ENCODE data around the gene FAM227A.
A peak's percentile ranks its signal among the peaks of the same experiment; 100 is the strongest.
"Not testable (repeated sequence)": the region's sequence is repeated elsewhere in the genome, so short reads cannot be mapped to it uniquely, and the experiment has no call there.

FAM227A gene

GRCh38 chr22:38618682-38619081, 37.5 kb downstream of the FAM227A start:
- DNase-seq, result no peak
- in situ Hi-C loops (cut with HindIII; ENCODE audit: low pct_ligation_motif_present, low pct_unique_long_range_greater_than_20kb, low sequenced_read_pairs), result no loop called here

GRCh38 chr22:38618258-38618657, 37.9 kb downstream of the FAM227A start:
- DNase-seq, result no peak
- in situ Hi-C loops (cut with HindIII; ENCODE audit: low pct_ligation_motif_present, low pct_unique_long_range_greater_than_20kb, low sequenced_read_pairs), result no loop called here

GRCh38 chr22:38615064-38615405, 41.2 kb downstream of the FAM227A start:
- in situ Hi-C loops (cut with HindIII; ENCODE audit: low pct_ligation_motif_present, low pct_unique_long_range_greater_than_20kb, low sequenced_read_pairs); DNase-seq: not testable (repeated sequence)

- DNase-seq, result no peak
- in situ Hi-C loops (cut with HindIII; ENCODE audit: low pct_ligation_motif_present, low pct_unique_long_range_greater_than_20kb, low sequenced_read_pairs), result no loop called here
These were observed 41.7 kb downstream of the FAM227A start for GRCh38 chr22:38614332-38615063.

DNA sequence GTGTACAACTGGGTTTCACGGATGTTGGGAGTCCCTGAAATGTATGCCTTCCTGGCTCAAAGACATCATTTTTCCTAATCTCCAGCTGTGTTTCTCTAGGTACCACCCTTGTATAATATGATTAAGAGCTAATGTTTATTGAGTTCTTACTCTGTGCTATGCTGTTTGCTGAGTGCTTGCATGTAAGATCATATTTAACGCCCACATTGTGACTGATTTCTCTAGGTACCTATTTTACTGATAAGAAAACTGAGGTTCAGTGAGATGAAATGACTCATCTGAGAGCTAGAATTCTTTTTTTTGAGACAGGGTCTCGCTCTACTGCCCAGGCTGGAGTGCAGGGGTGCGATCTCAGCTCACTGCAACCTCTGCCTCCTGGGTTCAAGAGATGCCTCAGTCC, 42.6 kb downstream of the FAM227A start:
- in situ Hi-C loops (cut with HindIII; ENCODE audit: low pct_ligation_motif_present, low pct_unique_long_range_greater_than_20kb, low sequenced_read_pairs), result no loop called here
- DNase-seq, result no peak

DNA sequence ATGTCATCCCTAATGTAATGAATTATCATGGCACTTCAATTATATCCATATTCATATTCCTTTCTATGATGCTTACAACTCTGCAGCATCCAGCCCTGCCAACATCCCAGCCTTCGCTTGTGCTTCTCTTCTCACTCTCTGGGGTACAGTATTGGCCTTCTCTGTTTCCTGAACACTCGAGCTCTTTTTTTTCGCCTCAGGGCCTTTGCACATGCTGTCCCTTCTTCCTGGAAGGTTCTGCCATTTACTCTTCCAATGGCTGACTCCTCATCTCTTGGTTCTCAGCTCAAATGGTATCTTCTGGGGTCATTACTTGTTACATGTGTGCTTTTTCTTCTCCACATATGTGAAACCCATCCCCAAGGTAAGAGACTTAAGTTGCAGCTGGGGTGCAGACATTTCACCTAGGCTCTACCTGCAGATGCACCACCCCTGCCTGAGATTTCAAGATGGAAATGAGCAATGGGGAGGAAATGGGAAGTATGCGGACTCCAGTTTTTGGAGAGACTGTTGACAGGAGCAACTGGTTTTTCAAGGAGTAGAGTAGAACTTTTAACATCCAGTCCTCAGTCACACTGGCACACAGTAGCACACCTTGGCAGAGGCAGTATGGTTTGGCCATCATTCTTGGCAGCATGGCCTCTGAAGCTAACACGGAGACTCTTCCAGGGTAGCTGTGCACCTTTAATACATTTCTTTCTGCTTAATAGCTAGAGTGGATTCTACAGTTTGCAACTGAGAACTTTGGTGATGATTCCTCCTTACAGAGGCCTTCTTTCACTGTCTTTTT, 43.8 kb downstream of the FAM227A start:
- no peak for DNase-seq
- in situ Hi-C loops (cut with HindIII; ENCODE audit: low pct_ligation_motif_present, low pct_unique_long_range_greater_than_20kb, low sequenced_read_pairs), result no loop called here

GRCh38 chr22:38611559-38611958, 44.6 kb downstream of the FAM227A start:
- in situ Hi-C loops (cut with HindIII; ENCODE audit: low pct_ligation_motif_present, low pct_unique_long_range_greater_than_20kb, low sequenced_read_pairs), result no loop called here
- no peak for DNase-seq

- no peak for DNase-seq
- in situ Hi-C loops (cut with HindIII; ENCODE audit: low pct_ligation_motif_present, low pct_unique_long_range_greater_than_20kb, low sequenced_read_pairs), result no loop called here
These were observed 46.0 kb downstream of the FAM227A start for GRCh38 chr22:38610234-38610633.

- in situ Hi-C loops (cut with HindIII; ENCODE audit: low pct_ligation_motif_present, low pct_unique_long_range_greater_than_20kb, low sequenced_read_pairs), result no loop called here
- DNase-seq, result no peak
These were observed 47.0 kb downstream of the FAM227A start for GRCh38 chr22:38608992-38609750.

GRCh38 chr22:38607680-38608079, 48.5 kb downstream of the FAM227A start:
- in situ Hi-C loops (cut with HindIII; ENCODE audit: low pct_ligation_motif_present, low pct_unique_long_range_greater_than_20kb, low sequenced_read_pairs), result no loop called here
- DNase-seq, result no peak

DNA sequence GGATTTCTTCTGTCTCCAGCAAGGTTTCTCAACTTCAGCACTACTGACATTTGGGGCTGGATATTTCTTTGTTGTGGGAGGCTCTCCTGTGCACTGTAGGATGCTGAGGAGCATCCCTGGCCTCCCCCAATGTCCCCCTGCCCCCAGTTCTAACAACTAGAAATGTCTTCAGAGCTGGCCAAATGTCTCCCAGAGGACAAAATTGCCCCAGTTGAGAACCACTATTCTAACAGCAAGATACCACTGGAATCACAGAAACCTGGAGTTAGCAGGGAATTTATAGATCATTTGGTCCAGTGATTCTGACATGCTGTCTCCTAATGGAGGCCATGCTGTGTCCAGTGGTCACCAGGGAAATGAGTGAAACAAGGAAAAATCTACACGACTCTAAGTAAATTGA, 54.0 kb downstream of the FAM227A start:
- in situ Hi-C loops (cut with HindIII; ENCODE audit: low pct_ligation_motif_present, low pct_unique_long_range_greater_than_20kb, low sequenced_read_pairs), result no loop called here
- no peak for DNase-seq

DNA sequence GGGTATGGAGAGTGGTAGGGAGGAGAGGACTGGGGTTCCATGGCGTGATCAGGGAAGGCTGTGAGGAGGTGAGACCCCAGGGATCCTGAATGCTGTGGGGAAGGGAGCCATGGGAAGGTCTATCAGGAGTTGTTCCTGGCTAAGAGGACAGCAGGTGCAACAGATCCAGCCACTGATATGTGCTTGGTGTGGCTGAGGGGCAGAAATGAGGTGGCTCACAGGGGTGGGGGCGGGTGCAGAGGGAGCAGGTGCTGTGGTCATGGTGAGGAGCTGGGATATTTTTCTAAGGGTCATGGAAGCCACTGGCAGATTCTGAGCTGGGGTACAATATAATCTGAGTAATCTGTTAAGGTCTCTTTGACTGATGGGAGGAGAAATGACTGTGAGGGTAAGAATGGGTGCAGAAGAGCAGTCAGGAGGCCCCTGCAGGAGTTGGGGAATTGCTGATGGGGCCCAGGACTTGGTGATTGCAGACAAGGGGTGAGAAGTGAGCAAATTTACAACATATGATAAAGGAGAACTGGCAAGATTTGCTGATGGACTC, 54.9 kb downstream of the FAM227A start:
- in situ Hi-C loops (cut with HindIII; ENCODE audit: low pct_ligation_motif_present, low pct_unique_long_range_greater_than_20kb, low sequenced_read_pairs), result no loop called here
- no peak for DNase-seq

GRCh38 chr22:38599466-38599865, 56.7 kb downstream of the FAM227A start:
- DNase-seq, result no peak
- in situ Hi-C loops (cut with HindIII; ENCODE audit: low pct_ligation_motif_present, low pct_unique_long_range_greater_than_20kb, low sequenced_read_pairs), result no loop called here

GRCh38 chr22:38582923-38583322, 73.3 kb downstream of the FAM227A start:
- DNase-seq; in situ Hi-C loops (cut with HindIII; ENCODE audit: low pct_ligation_motif_present, low pct_unique_long_range_greater_than_20kb, low sequenced_read_pairs): not testable (repeated sequence)

- in situ Hi-C loops (cut with HindIII; ENCODE audit: low pct_ligation_motif_present, low pct_unique_long_range_greater_than_20kb, low sequenced_read_pairs), result no loop called here
- DNase-seq, result no peak
These were observed 77.7 kb downstream of the FAM227A start for GRCh38 chr22:38578505-38578904.

DNA sequence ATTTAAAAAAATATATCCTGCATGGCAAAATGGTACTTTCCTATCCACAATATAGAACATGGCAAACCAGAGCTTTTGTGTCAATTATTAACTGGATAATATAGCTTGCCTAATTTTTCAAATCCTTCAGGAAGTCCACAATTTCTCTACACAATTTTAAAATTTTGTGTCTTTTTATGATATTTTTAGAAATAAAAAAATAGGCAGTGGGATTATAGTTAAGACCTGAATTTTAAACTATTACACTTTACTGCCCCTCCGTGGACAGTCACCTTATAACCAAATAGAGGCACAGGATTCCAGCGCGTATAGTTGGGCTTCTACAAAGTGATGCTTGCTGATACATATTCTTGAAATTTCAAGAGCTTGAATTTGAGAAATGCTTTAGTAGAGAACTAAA, 84.1 kb downstream of the FAM227A start:
- DNase-seq, result peak; percentile 60
- in situ Hi-C loops (cut with HindIII; ENCODE audit: low pct_ligation_motif_present, low pct_unique_long_range_greater_than_20kb, low sequenced_read_pairs), result no loop called here

GRCh38 chr22:38570779-38571364, 85.3 kb downstream of the FAM227A start:
- in situ Hi-C loops (cut with HindIII; ENCODE audit: low pct_ligation_motif_present, low pct_unique_long_range_greater_than_20kb, low sequenced_read_pairs), result no loop called here
- DNase-seq, result peak; percentile 44

GRCh38 chr22:38569972-38570778, 86.0 kb downstream of the FAM227A start, which contains the start of gene DMC1:
Gene DMC1, minus strand, starts transcription at chr22:38570183. Its CDS starts 1,927 bp downstream, at chr22:38568256.
- in situ Hi-C loops (cut with HindIII; ENCODE audit: low pct_ligation_motif_present, low pct_unique_long_range_greater_than_20kb, low sequenced_read_pairs), result no loop called here
- DNase-seq, result peak; percentile 87
